Endothelial cell of umbilical vein (primary cell): ENCODE measurements around the gene SYNE1.

Experiments used
- CTCF ChIP-seq, 2 donors: IDR thresholded peaks; 1 replicate in 1 of 2; 2 replicates in 1 of 2; pipeline ENCODE4 v1.5.1; 2011; ENCODE audit warnings: low read length in 2 of 2, mild to moderate bottlenecking in 2 of 2, moderate library complexity in 2 of 2, control low read depth in 1 of 2, inconsistent platforms in 1 of 2, low read depth in 1 of 2; ENCODE audit not compliant: insufficient read depth in 1 of 2; ENCODE audit errors: extremely low read depth in 1 of 2
- FOS ChIP-seq: IDR thresholded peaks from 2 replicates; pipeline ENCODE4 v1.6.1; 2011; ENCODE audit warnings: mild to moderate bottlenecking, low read length, moderate library complexity, borderline replicate concordance; ENCODE audit not compliant: insufficient read depth
- GATA2 ChIP-seq: IDR thresholded peaks from 2 replicates; pipeline ENCODE4 v1.7.0; 2011; ENCODE audit warnings: low read depth, mild to moderate bottlenecking, moderate library complexity, mixed read lengths, low read length; ENCODE audit not compliant: insufficient read length, insufficient read depth
- JUN ChIP-seq: IDR thresholded peaks from 2 replicates; pipeline ENCODE4 v1.6.1; 2011; ENCODE audit warnings: borderline replicate concordance, low read depth; ENCODE audit not compliant: insufficient read length, insufficient read depth
- MYC ChIP-seq: IDR thresholded peaks from one replicate; pipeline ENCODE4 v1.6.1; 2011; ENCODE audit warnings: mild to moderate bottlenecking, low read depth, low read length
- POLR2A ChIP-seq: IDR thresholded peaks from 2 replicates; pipeline ENCODE4 v1.6.1; 2012; ENCODE audit warnings: low read depth, mild to moderate bottlenecking, control low read depth, low read length
- POLR2AphosphoS5 ChIP-seq: IDR thresholded peaks from 2 replicates; pipeline ENCODE4 v1.6.1; 2012; ENCODE audit warnings: low read depth, mild to moderate bottlenecking, control low read depth, low read length, moderate library complexity; ENCODE audit not compliant: insufficient read depth

GRCh38 chr6:152135755-152136448, 501.3 kb downstream of the SYNE1 start:
- TF ChIP-seq FOS, result no peak
- no peak for TF ChIP-seq POLR2AphosphoS5
- TF ChIP-seq CTCF (IDR thresholded peaks at IDR 0.05; ENCODE audit: extremely low read depth in 1 of 2, insufficient read depth in 1 of 2, low read depth in 1 of 2, low read length in 2 of 2), result no peak
- TF ChIP-seq GATA2, result no peak
- no peak for TF ChIP-seq MYC
- no peak for TF ChIP-seq POLR2A
- no peak for TF ChIP-seq JUN
